IgD-negative memory B cell (primary cell): ENCODE measurements around the gene MKLN1. TPM values are rescaled to one million over a fixed set of nuclear protein-coding genes. Genes with fewer than 3 reads are reported as not detected.

Source experiments
- H3K27ac Mint-ChIP-seq, 3 donors: one replicate each; pipeline ENCODE4 v1.8.0; 2020 to 2022; ENCODE audit warnings: mild to moderate bottlenecking in 3 of 3, mixed read lengths in 3 of 3, moderate library complexity in 1 of 3
- H3K27me3 Mint-ChIP-seq: one replicate; pipeline ENCODE4 v1.8.0; 2021; ENCODE audit warnings: mixed read lengths
- H3K36me3 Mint-ChIP-seq: one replicate; pipeline ENCODE4 v1.8.0; 2020; ENCODE audit warnings: mild to moderate bottlenecking, mixed read lengths
- H3K4me1 Mint-ChIP-seq, 3 donors: one replicate each; pipeline ENCODE4 v1.8.0; 2020 to 2022; ENCODE audit warnings: mixed read lengths in 3 of 3, mild to moderate bottlenecking in 1 of 3
- H3K4me3 Mint-ChIP-seq, 4 donors: one replicate each; pipeline ENCODE4 v1.8.0; 2020 to 2022; ENCODE audit warnings: mild to moderate bottlenecking in 4 of 4, mixed read lengths in 4 of 4, moderate library complexity in 3 of 4
- H3K9me3 Mint-ChIP-seq, 3 donors: one replicate each; pipeline ENCODE4 v1.8.0; 2020 to 2021; ENCODE audit warnings: mixed read lengths in 3 of 3, mild to moderate bottlenecking in 1 of 3
- polyA plus RNA-seq: library from polyadenylated mRNA; unstranded; fragments of 300-500 nt; fragmentation: Illumina TruSeq; gene quantifications from one replicate; pipeline ENCODE4 v1.2.3, GENCODE V29; 2021

Gene MKLN1
- polyA plus RNA-seq, 1 donor from 2014 or later, result 19.3 TPM

- H3K27ac Mint-ChIP-seq, result no peak overlapping the region
- peaks cover 2% of the 10 kb centered on the region for H3K36me3 Mint-ChIP-seq
- no peak overlapping the region for H3K4me3 Mint-ChIP-seq
- no peaks in the 10 kb centered on the region for H3K27me3 Mint-ChIP-seq
- H3K9me3 Mint-ChIP-seq, result no peaks in the 10 kb centered on the region
- peaks cover 0 to 9% (median 0%) of the 10 kb centered on the region in 3 donors for H3K4me1 Mint-ChIP-seq
These were observed 215.6 kb downstream of the MKLN1 start for GRCh38 chr7:131543298-131543697.

DNA sequence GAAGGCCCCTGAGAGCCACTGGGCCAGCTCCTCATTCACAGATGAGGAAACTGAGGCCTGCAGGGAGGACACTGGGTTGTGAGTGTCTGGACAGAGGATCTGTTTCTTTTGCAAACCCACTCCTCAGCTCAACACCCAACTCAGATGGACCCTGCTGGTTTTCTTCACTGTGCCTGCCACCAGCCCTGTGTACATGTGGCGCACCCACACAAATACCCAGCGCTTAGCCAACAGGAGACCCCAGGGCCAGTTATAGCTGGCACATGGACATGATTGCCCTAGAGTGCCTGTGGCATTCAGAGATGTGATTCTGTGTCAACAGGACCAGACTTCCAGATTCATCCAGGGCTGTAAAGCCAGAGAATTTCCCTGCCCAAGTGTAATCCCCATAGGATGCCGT, 216.3 kb downstream of the MKLN1 start:
- Mint-ChIP-seq H3K27me3 (peaks cover 1% of the 10 kb centered on the region), H3K27ac (no peak overlapping the region), H3K36me3 (peaks cover 3% of the 10 kb centered on the region), H3K4me3 (no peak overlapping the region), H3K4me1 (peaks cover 0 to 9% (median 0%) of the 10 kb centered on the region in 3 donors), H3K9me3 (no peaks in the 10 kb centered on the region)

DNA sequence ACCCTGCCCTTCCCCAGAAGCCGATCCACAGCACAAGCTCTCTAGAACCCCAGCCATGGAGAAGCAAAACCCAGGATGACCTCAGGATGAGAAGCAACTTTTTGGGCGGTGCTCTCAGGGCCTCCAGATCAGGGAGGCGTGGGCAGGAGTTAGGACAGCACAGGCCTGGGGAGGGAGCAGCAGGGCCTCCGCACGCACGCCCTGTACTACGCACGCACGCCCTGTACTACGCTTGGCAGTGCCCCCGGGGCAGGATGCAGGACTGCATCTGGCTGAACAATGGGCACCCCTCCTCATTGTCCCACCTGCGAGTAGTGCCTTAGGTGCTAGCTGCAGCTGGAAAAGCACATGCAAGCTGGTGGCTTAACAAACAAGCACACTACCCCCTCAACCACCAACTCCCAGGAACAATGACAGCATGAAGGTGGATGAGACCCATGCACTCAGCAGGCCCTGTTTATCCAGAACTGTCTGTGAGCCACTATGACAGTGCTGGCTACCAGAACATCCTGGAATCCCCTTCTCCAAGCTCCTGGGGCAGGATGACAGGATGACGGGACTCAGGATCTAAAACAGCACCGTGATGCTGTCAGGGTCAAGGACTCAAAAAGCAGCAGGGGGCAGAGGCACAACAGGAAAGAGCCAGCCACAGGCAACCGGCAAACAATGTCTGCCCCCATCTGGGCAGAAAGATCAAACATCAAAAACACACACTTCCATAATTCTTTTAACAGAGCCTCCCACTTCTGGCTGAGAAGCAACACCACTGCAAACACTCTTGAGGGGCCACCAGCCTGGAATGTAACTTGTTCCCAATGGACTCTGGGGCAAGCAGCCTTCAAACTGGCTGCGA, 217.0 kb downstream of the MKLN1 start:
- Mint-ChIP-seq H3K9me3 (no peaks in the 10 kb centered on the region), H3K27me3 (peaks cover 1% of the 10 kb centered on the region), H3K4me1 (peaks cover 0 to 9% (median 0%) of the 10 kb centered on the region in 3 donors), H3K4me3 (no peak overlapping the region), H3K27ac (no peak overlapping the region), H3K36me3 (peaks cover 3% of the 10 kb centered on the region)

DNA sequence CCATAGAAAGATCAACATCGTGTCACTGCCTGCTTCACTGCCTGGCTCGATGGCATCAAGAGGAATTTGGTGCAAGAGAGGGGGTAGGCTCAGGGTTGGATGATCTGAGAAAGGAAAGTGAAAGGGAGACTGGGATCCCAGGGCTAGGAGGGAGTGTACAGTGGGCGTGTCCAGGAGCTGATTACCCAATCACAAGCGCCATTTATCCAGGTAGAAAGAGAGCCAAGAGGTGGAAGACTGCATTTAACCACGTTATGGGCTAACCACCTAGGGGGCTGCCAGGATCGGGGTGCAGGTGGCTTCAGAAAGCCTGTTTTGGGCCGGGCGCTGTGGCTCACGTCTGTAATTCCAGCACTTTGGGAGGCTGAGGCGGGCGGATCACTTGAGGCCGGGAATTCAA, 218.4 kb downstream of the MKLN1 start:
- H3K27ac Mint-ChIP-seq, result no peak overlapping the region
- peaks cover 1% of the 10 kb centered on the region for H3K27me3 Mint-ChIP-seq
- H3K4me3 Mint-ChIP-seq, result no peak overlapping the region
- H3K4me1 Mint-ChIP-seq, result peaks cover 0 to 9% (median 0%) of the 10 kb centered on the region in 3 donors
- H3K36me3 Mint-ChIP-seq, result peaks cover 3% of the 10 kb centered on the region
- H3K9me3 Mint-ChIP-seq, result no peaks in the 10 kb centered on the region

Other genes with a start within 250 kb of the MKLN1 start
- 1.3 TPM for gene PODXL, start 228.8 kb downstream of the MKLN1 start, polyA plus RNA-seq